ENCODE results near the gene FHL2.

The FHL2 gene

GRCh38 chr2:105397025-105397722 is 1.7 kb downstream of the FHL2 start:
- DNase-seq (ENCODE audit: low spot score), result no peak

GRCh38 chr2:105396254-105397024 is 2.4 kb downstream of the FHL2 start:
- DNase-seq (ENCODE audit: low spot score), result no peak

GRCh38 chr2:105395691-105396090 is 3.2 kb downstream of the FHL2 start:
- no peak for DNase-seq (ENCODE audit: low spot score)

- no peak for DNase-seq (ENCODE audit: low spot score)
These were observed 3.8 kb downstream of the FHL2 start for GRCh38 chr2:105394951-105395611.

GRCh38 chr2:105393373-105394055 is 5.3 kb downstream of the FHL2 start:
- DNase-seq (ENCODE audit: low spot score), result no peak

GRCh38 chr2:105391763-105392662 is 6.8 kb downstream of the FHL2 start:
- DNase-seq (ENCODE audit: low spot score), result no peak

- DNase-seq (ENCODE audit: low spot score), result no peak
These were observed 7.7 kb downstream of the FHL2 start for GRCh38 chr2:105391058-105391627.

GRCh38 chr2:105390454-105390853 is 8.4 kb downstream of the FHL2 start:
- no peak for DNase-seq (ENCODE audit: low spot score)

- no peak for DNase-seq (ENCODE audit: low spot score)
These were observed 9.9 kb downstream of the FHL2 start for GRCh38 chr2:105388971-105389381.

GRCh38 chr2:105387225-105387624 is 11.6 kb downstream of the FHL2 start:
- no peak for DNase-seq (ENCODE audit: low spot score)

- no peak for DNase-seq (ENCODE audit: low spot score)
These were observed 12.9 kb downstream of the FHL2 start for GRCh38 chr2:105385731-105386540.

GRCh38 chr2:105384861-105385260 is 14.0 kb downstream of the FHL2 start:
- DNase-seq (ENCODE audit: low spot score), result no peak

GRCh38 chr2:105384216-105384615 is 14.6 kb downstream of the FHL2 start:
- no peak for DNase-seq (ENCODE audit: low spot score)

GRCh38 chr2:105383432-105384166 is 15.3 kb downstream of the FHL2 start:
- no peak for DNase-seq (ENCODE audit: low spot score)

GRCh38 chr2:105382177-105382576 is 16.7 kb downstream of the FHL2 start:
- no peak for DNase-seq (ENCODE audit: low spot score)

- DNase-seq (ENCODE audit: low spot score), result no peak
These were observed 17.7 kb downstream of the FHL2 start for GRCh38 chr2:105381101-105381668.

- DNase-seq (ENCODE audit: low spot score), result no peak
These were observed 18.3 kb downstream of the FHL2 start for GRCh38 chr2:105380432-105381100.

- no peak for DNase-seq (ENCODE audit: low spot score)
These were observed 19.1 kb downstream of the FHL2 start for GRCh38 chr2:105379741-105380186.

Data from CD4-positive, alpha-beta T cell treated with Interleukin-2 at 100 ng/mL for 4 hours (primary cell).